Measurements from ENCODE around the gene ATP5ME.
A peak's percentile ranks its signal among the peaks of the same experiment; 100 is the strongest.
"Not testable (repeated sequence)": the region's sequence is repeated elsewhere in the genome, so short reads cannot be mapped to it uniquely, and the experiment has no call there.

The ATP5ME gene

GRCh38 chr4:712916-713632 is 39.0 kb upstream of the ATP5ME start:
- Histone ChIP-seq H3K4me3 (ENCODE audit: insufficient read depth, low read depth, low read length) (no peak overlapping the region), H3K9me3 (ENCODE audit: control insufficient read depth, low read length) (no peaks in the 10 kb centered on the region), H3K27ac (ENCODE audit: insufficient read depth, low read depth, low read length, poor library complexity, severe bottlenecking) (no peak overlapping the region), H3K27me3 (ENCODE audit: control insufficient read depth, insufficient read depth, low read length, poor library complexity, severe bottlenecking) (no peaks in the 10 kb centered on the region), H3K4me1 (ENCODE audit: control insufficient read depth, insufficient read depth, low read length) (no peaks in the 10 kb centered on the region), H3K36me3 (ENCODE audit: control insufficient read depth, insufficient read depth, low read length) (peaks cover 16% of the 10 kb centered on the region)
- WGBS, 2 experiments: 94 to 97% methylated on average over 9 of the region's 9 CpGs

GRCh38 chr4:712093-712492 is 38.0 kb upstream of the ATP5ME start:
- peaks cover 16% of the 10 kb centered on the region for H3K36me3 ChIP-seq (ENCODE audit: control insufficient read depth, insufficient read depth, low read length)
- H3K27ac ChIP-seq (ENCODE audit: insufficient read depth, low read depth, low read length, poor library complexity, severe bottlenecking): no peak overlapping the region
- no peak overlapping the region for H3K4me3 ChIP-seq (ENCODE audit: insufficient read depth, low read depth, low read length)
- no peaks in the 10 kb centered on the region for H3K27me3 ChIP-seq (ENCODE audit: control insufficient read depth, insufficient read depth, low read length, poor library complexity, severe bottlenecking)
- WGBS, 2 experiments: 91 to 97% methylated on average over 3 of the region's 3 CpGs
- H3K4me1 ChIP-seq (ENCODE audit: control insufficient read depth, insufficient read depth, low read length): peaks cover 6% of the 10 kb centered on the region
- no peaks in the 10 kb centered on the region for H3K9me3 ChIP-seq (ENCODE audit: control insufficient read depth, low read length)

GRCh38 chr4:710916-711315 is 36.8 kb upstream of the ATP5ME start:
- Histone ChIP-seq H3K36me3 (ENCODE audit: control insufficient read depth, insufficient read depth, low read length) (peaks cover 16% of the 10 kb centered on the region), H3K27ac (ENCODE audit: insufficient read depth, low read depth, low read length, poor library complexity, severe bottlenecking) (no peak overlapping the region)
- 95 to 96% methylated on average over 13 of the region's 13 CpGs for WGBS, 2 experiments

GRCh38 chr4:710116-710515 is 36.0 kb upstream of the ATP5ME start:
- peaks cover 10% of the 10 kb centered on the region for H3K4me1 ChIP-seq (ENCODE audit: control insufficient read depth, insufficient read depth, low read length)
- no peaks in the 10 kb centered on the region for H3K9me3 ChIP-seq (ENCODE audit: control insufficient read depth, low read length)
- peaks cover 16% of the 10 kb centered on the region for H3K36me3 ChIP-seq (ENCODE audit: control insufficient read depth, insufficient read depth, low read length)
- H3K27me3 ChIP-seq (ENCODE audit: control insufficient read depth, insufficient read depth, low read length, poor library complexity, severe bottlenecking): peaks cover 2% of the 10 kb centered on the region
- WGBS, 2 experiments: 89 to 91% methylated on average over 9 of the region's 9 CpGs
- H3K27ac ChIP-seq (ENCODE audit: insufficient read depth, low read depth, low read length, poor library complexity, severe bottlenecking): no peak overlapping the region
- no peak overlapping the region for H3K4me3 ChIP-seq (ENCODE audit: insufficient read depth, low read depth, low read length)

More at GRCh38 chr4:710916-711315, 36.8 kb upstream of the ATP5ME start:
- Histone ChIP-seq H3K4me3 (ENCODE audit: insufficient read depth, low read depth, low read length) (no peak overlapping the region), H3K4me1 (ENCODE audit: control insufficient read depth, insufficient read depth, low read length) (peaks cover 10% of the 10 kb centered on the region), H3K9me3 (ENCODE audit: control insufficient read depth, low read length) (no peaks in the 10 kb centered on the region), H3K27me3 (ENCODE audit: control insufficient read depth, insufficient read depth, low read length, poor library complexity, severe bottlenecking) (no peaks in the 10 kb centered on the region)

GRCh38 chr4:709348-709747 is 35.3 kb upstream of the ATP5ME start:
- H3K27ac ChIP-seq (ENCODE audit: insufficient read depth, low read depth, low read length, poor library complexity, severe bottlenecking): no peak overlapping the region
- H3K36me3 ChIP-seq (ENCODE audit: control insufficient read depth, insufficient read depth, low read length): peaks cover 16% of the 10 kb centered on the region
- WGBS, 2 experiments: 95 to 96% methylated on average over 6 of the region's 6 CpGs
- H3K4me1 ChIP-seq (ENCODE audit: control insufficient read depth, insufficient read depth, low read length): peaks cover 10% of the 10 kb centered on the region
- H3K9me3 ChIP-seq (ENCODE audit: control insufficient read depth, low read length): no peaks in the 10 kb centered on the region
- peaks cover 7% of the 10 kb centered on the region for H3K27me3 ChIP-seq (ENCODE audit: control insufficient read depth, insufficient read depth, low read length, poor library complexity, severe bottlenecking)
- H3K4me3 ChIP-seq (ENCODE audit: insufficient read depth, low read depth, low read length): no peak overlapping the region

- H3K9me3 ChIP-seq (ENCODE audit: control insufficient read depth, low read length): no peaks in the 10 kb centered on the region
- H3K27ac ChIP-seq (ENCODE audit: insufficient read depth, low read depth, low read length, poor library complexity, severe bottlenecking): no peak overlapping the region
- no peak overlapping the region for H3K4me3 ChIP-seq (ENCODE audit: insufficient read depth, low read depth, low read length)
- 95 to 98% methylated on average over 6 of the region's 6 CpGs for WGBS, 2 experiments
- H3K27me3 ChIP-seq (ENCODE audit: control insufficient read depth, insufficient read depth, low read length, poor library complexity, severe bottlenecking): peaks cover 9% of the 10 kb centered on the region
- peaks cover 16% of the 10 kb centered on the region for H3K36me3 ChIP-seq (ENCODE audit: control insufficient read depth, insufficient read depth, low read length)
- peaks cover 10% of the 10 kb centered on the region for H3K4me1 ChIP-seq (ENCODE audit: control insufficient read depth, insufficient read depth, low read length)
These were observed 34.5 kb upstream of the ATP5ME start for GRCh38 chr4:708631-708933.

- H3K36me3 ChIP-seq (ENCODE audit: control insufficient read depth, insufficient read depth, low read length): peaks cover 16% of the 10 kb centered on the region
- H3K9me3 ChIP-seq (ENCODE audit: control insufficient read depth, low read length): no peaks in the 10 kb centered on the region
- H3K27me3 ChIP-seq (ENCODE audit: control insufficient read depth, insufficient read depth, low read length, poor library complexity, severe bottlenecking): peaks cover 9% of the 10 kb centered on the region
- peaks cover 10% of the 10 kb centered on the region for H3K4me1 ChIP-seq (ENCODE audit: control insufficient read depth, insufficient read depth, low read length)
- no peak overlapping the region for H3K27ac ChIP-seq (ENCODE audit: insufficient read depth, low read depth, low read length, poor library complexity, severe bottlenecking)
- no peak overlapping the region for H3K4me3 ChIP-seq (ENCODE audit: insufficient read depth, low read depth, low read length)
- 94 to 95% methylated on average over 11 of the region's 11 CpGs for WGBS, 2 experiments
These were observed 34.0 kb upstream of the ATP5ME start for GRCh38 chr4:707929-708630.

GRCh38 chr4:706834-707598 is 32.9 kb upstream of the ATP5ME start:
- Histone ChIP-seq H3K27ac (ENCODE audit: insufficient read depth, low read depth, low read length, poor library complexity, severe bottlenecking) (no peak overlapping the region), H3K36me3 (ENCODE audit: control insufficient read depth, insufficient read depth, low read length) (peaks cover 16% of the 10 kb centered on the region), H3K27me3 (ENCODE audit: control insufficient read depth, insufficient read depth, low read length, poor library complexity, severe bottlenecking) (peaks cover 9% of the 10 kb centered on the region), H3K9me3 (ENCODE audit: control insufficient read depth, low read length) (no peaks in the 10 kb centered on the region), H3K4me3 (ENCODE audit: insufficient read depth, low read depth, low read length) (peak overlapping the region; percentile 95), H3K4me1 (ENCODE audit: control insufficient read depth, insufficient read depth, low read length) (peaks cover 10% of the 10 kb centered on the region)
- 76% methylated on average over 21 of the region's 21 CpGs for WGBS, 2 experiments

GRCh38 chr4:706083-706633 is 32.1 kb upstream of the ATP5ME start:
- 5 to 6% methylated on average over 21 of the region's 21 CpGs for WGBS, 2 experiments

More at GRCh38 chr4:706083-706633, 32.1 kb upstream of the ATP5ME start:
- Histone ChIP-seq H3K27ac (ENCODE audit: insufficient read depth, low read depth, low read length, poor library complexity, severe bottlenecking) (peak overlapping the region; percentile 88), H3K4me3 (ENCODE audit: insufficient read depth, low read depth, low read length) (peak overlapping the region; percentile 95), H3K36me3 (ENCODE audit: control insufficient read depth, insufficient read depth, low read length) (peaks cover 16% of the 10 kb centered on the region)
- H3K9me3 ChIP-seq (ENCODE audit: control insufficient read depth, low read length); H3K4me1 ChIP-seq (ENCODE audit: control insufficient read depth, insufficient read depth, low read length); H3K27me3 ChIP-seq (ENCODE audit: control insufficient read depth, insufficient read depth, low read length, poor library complexity, severe bottlenecking): not testable (repeated sequence)
